ENCODE measurements around the gene INSRR.

The INSRR gene

DNA sequence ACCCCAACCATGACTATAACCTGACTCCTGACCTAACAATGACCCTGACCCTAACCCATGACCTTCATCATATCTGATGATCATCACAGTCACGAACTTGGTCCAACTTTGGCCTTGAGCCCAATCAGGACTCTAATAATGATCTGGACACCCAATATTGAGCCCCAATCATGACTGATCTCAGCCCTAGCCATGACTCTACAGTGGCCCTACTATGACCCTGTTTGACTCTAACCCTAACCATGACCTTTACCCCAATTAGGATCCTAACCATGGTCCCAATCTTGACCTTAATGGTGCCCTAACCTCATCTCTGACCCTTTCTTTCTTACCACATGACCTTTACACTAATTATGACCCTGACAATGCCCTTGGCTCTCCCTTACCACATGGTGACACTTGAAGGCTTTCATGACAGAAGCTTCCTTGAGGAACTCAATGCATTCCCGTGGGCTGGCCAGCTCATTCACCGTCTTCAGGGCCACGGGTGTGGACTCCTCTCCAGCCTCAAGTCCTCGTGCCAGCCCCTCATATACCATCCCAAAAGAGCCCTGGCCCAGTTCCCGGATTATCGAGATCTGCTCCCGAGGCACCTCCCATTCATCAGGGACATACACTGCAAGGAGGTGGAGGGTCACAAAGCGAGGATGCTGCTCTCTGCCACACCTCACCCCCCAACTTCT lies 16.2 kb downstream of the INSRR start:
- no peak for DNase-seq (ENCODE audit: low read depth)
- H3K4me3 ChIP-seq (ENCODE audit: low read depth, low read length), result no peak overlapping the region
- TF ChIP-seq CTCF (IDR thresholded peaks at IDR 0.05; ENCODE audit: control insufficient read depth, extremely low read depth, insufficient read depth), result no peak

DNA sequence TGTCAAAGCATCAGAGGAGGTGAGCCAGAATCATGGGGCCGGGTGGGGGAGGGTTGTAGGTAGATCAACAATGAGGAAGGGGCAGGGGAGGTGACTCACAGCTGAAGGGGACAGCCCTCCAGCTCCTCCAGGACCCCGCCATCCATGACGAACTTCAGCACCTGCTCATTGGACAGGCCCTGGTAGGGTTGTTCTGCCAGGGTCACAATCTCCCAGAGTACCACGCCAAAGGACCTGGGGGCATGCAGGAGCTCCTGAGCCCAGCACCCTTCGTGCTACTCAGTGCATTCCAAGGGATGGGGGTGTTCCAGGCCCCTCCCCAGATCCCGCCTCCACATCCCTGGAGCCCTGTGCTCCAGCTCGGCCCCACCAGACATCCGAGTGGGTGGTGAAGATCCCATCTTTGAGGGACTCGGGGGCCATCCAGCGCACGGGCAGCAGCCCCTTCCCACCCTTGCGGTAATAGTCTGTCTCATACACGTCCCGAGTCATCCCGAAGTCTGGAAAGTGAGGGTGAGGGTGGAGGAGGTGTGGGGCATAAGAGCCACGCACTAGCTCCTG lies 17.5 kb downstream of the INSRR start:
- no peak overlapping the region for H3K4me3 ChIP-seq (ENCODE audit: low read depth, low read length)
- TF ChIP-seq CTCF (IDR thresholded peaks at IDR 0.05; ENCODE audit: control insufficient read depth, extremely low read depth, insufficient read depth), result no peak
- DNase-seq (ENCODE audit: low read depth), result no peak

DNA sequence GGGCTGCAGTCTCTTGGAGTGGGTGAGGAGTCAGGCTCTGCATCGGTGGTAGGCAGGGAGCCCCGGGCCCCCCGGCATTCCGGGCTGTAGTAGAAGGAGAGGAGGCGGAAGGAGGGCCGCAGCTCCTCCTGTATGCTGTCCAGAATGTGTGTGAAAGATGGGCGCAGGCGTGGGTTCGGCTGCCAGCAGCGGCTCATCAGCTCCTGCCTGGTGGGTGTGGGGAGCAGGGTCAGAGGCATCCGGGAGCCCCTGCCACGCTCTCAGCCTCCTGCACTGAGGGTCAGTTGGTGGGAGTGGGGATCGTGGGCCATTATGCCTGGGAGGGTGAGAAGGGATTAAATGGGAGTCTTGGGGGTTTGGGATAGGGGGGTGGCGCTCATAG lies 18.0 kb downstream of the INSRR start:
- no peak for TF ChIP-seq CTCF (IDR thresholded peaks at IDR 0.05; ENCODE audit: control insufficient read depth, extremely low read depth, insufficient read depth)
- no peak for DNase-seq (ENCODE audit: low read depth)

GRCh38 chr1:156840186-156840897 lies 18.6 kb downstream of the INSRR start:
- no peak for TF ChIP-seq CTCF (IDR thresholded peaks at IDR 0.05; ENCODE audit: control insufficient read depth, extremely low read depth, insufficient read depth)
- H3K4me3 ChIP-seq (ENCODE audit: low read depth, low read length), result no peak overlapping the region
- DNase-seq (ENCODE audit: low read depth), result no peak

More for the DNA sequence above, 18.0 kb downstream of the INSRR start:
- no peak overlapping the region for H3K4me3 ChIP-seq (ENCODE audit: low read depth, low read length)

GRCh38 chr1:156839426-156840109 lies 19.3 kb downstream of the INSRR start:
- H3K4me3 ChIP-seq (ENCODE audit: low read depth, low read length), result no peak overlapping the region
- TF ChIP-seq CTCF (IDR thresholded peaks at IDR 0.05; ENCODE audit: control insufficient read depth, extremely low read depth, insufficient read depth), result no peak
- DNase-seq (ENCODE audit: low read depth), result no peak

DNA sequence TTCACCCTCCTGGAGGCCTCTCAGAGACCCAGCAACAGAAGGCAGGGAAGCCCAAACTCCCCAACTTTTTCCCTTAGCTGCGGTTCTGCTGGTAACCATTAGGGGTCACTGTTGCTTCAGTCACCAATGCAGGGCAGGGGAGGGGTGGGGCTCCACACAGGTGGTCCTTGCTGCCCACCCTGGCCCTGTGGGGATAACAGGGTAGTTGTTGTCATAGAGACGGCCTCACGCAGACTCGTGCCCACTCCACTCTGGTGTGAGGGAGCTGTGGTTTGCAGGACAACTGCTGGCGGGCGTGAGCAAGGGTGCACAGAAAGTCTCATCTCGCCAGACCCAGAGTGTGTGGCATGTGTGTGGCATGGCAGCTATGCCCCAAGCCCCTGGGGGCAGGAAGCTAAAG lies 19.9 kb downstream of the INSRR start:
- no peak for DNase-seq (ENCODE audit: low read depth)
- H3K4me3 ChIP-seq (ENCODE audit: low read depth, low read length), result no peak overlapping the region

More for the DNA sequence above, 19.9 kb downstream of the INSRR start:
- TF ChIP-seq CTCF (IDR thresholded peaks at IDR 0.05; ENCODE audit: control insufficient read depth, extremely low read depth, insufficient read depth), result peak; percentile 96

All from LNCaP clone FGC (cell line).